NCI-H2196 (cell line): ENCODE measurements around the gene ALG1.

ENCODE experiments used
- DNase-seq: peaks from one replicate; lab custom pipeline; 2025; ENCODE audit not compliant: unreplicated experiment; lab: John Stamatoyannopoulos, UW

ALG1 gene, protein sequence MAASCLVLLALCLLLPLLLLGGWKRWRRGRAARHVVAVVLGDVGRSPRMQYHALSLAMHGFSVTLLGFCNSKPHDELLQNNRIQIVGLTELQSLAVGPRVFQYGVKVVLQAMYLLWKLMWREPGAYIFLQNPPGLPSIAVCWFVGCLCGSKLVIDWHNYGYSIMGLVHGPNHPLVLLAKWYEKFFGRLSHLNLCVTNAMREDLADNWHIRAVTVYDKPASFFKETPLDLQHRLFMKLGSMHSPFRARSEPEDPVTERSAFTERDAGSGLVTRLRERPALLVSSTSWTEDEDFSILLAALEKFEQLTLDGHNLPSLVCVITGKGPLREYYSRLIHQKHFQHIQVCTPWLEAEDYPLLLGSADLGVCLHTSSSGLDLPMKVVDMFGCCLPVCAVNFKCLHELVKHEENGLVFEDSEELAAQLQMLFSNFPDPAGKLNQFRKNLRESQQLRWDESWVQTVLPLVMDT

DNA sequence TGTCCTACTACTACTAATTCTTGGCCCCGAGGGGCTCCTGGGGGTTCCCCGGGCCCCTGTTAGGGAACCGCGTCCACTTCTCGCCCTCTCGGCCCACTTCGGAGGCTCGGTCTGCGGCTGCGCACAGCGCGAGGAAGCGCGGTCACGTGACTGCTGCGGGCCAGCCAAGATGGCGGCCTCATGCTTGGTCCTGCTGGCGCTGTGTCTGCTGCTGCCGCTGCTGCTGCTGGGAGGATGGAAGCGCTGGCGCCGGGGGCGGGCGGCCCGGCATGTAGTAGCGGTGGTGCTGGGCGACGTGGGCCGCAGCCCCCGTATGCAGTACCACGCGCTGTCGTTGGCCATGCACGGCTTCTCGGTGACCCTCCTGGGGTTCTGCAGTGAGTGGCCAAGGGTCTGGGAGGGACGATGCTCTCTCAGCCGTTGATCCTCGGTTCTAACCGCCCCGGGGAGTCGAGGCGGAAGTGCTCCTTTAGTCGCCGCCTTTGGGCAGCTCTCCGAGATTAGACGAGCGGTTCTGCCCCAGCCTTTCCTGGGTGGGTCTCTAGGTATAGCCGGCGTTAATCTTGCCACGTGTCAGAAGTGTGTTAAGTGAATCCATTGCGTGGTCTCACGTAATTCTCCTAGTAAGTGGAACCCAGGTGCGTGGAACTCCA lies at the start of gene ALG1:
Gene ALG1 (plus strand): TSS at position 163 of the 653 bp plus-strand sequence. CDS start 7 bp downstream, at position 170.
- DNase-seq: peak; percentile 94

DNA sequence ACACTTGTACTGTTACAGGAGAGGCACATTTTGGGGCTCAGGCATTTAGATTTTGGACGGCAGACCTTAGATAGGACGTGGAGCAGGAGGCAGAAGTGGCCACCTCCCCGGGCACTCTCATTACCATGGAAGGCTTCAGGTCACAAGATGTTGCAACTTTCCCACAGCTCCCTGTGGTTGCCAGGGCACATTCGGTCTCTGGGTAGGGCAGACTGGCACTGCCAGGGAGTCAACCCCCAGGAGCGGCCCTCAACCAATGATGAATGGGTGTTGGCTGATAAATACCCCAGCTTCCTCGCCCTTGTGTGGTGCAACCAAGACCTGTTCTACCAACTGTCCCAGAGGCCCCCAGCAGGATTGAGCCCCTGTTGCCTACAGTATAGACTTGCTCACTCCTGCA lies 49.1 kb upstream of the ALG1 start:
- DNase-seq: no peak

DNA sequence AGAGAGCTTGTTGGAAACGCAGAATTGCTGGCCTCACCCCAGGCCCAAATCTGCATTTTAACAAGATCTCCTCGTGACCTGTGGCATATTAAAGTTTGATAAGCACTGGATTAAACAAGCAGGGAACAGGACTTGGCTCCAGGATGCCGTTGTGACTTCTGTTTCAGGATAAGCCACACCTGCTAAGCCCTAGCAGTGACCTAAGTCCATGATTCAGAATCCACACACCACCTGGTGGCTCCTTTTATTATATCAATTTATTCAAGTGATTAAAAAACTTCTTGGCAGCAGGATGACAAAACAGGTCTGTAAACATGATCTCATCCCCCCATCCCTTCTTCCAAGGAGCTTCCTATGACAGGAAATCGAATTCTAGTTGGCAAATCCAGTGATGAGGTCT lies 47.0 kb upstream of the ALG1 start:
- DNase-seq: peak; percentile 87

DNA sequence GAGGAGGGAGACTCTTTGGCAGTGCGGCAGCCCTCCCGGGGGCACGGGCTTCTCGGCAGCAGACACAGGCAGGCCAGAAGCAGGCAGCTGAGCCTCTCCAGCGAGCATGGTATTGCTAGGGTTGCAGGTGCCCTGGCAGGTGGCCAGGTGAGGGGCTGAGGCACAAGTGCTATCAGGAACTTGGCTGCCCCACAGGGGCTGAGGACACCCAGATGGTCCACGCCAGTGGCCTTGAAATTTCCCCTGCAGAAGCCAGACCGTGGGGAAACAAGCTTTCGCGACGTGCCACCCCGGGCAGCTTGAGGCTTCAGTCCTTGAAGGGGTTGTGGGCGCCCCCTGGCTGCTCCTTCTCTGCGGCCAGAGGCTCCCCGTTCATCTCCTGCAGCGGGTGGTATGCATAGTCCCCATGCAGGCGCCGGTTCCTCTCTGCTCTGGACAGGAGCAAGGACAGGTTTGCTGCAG lies 46.4 kb upstream of the ALG1 start:
- DNase-seq: peak; percentile 17

DNA sequence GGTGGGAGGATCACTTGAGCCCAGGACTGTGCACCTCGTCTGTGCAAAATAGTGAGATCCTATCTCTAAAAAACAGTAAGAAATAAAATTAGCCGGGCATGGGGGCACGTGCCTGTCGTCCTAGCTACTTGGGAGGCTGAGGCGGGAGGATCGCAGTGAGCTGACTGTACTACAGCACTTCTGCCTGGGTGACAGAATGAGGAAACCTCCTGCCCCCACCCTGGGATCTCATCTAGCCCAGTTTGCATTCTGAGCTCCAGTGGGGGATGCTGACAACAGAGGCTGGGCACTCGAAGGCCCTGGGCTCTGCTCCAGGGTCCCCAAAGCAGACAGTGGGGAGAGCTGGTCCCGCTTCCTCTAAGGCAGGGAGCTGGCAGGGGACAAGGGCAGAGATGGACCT lies 45.0 kb upstream of the ALG1 start:
- no peak for DNase-seq

DNA sequence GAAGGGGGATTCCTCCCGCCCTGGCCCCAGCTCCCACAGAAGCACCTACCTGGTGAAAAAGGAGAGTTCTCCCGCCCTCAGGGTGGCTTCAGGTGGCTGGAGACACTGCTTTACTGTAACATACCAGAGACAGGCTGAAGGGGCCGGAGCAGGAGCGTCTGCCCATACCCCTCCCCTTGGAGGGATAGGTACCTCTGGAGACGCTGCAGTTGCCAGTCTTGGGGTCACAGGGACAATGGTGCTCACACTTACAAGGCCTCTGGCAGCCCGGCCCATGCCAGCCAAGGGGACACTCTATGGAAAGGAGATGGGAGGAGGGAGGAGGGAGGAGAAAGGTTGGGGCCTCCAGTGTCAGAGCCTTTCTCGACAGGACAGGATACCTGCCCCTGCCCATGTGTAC lies 44.6 kb upstream of the ALG1 start:
- DNase-seq: no peak

DNA sequence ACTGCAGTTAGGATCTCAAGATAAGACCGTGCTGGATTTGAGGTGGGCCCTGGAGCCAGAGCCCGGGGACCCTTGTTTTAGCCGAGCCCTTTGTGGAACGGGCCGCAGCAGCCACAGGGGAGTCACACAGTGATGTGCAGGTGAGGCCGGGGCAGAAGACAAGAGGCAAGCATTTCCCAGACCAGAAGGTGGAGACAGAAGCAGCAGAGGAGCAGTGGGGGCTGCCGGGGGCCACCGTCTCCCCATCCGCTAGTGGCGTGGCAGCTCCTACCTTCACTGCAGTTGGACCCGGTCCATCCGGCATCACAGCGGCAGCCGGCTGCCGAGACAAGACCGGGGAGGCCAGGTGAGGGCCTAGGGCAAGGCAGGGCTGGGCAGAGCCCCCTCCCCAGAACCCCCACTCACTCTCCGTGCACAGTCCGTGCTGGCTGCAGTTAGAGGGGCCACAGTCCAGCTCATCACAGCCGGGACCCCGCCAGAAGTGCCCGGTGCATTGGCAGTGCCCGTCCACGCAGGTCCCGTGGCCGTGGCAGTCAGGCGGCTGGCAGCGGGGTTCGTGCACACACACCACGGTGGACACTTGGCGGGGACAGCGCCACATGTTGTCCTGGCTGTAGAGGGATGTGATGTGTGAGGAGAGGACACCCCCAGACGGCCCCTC lies 43.9 kb upstream of the ALG1 start:
- no peak for DNase-seq

DNA sequence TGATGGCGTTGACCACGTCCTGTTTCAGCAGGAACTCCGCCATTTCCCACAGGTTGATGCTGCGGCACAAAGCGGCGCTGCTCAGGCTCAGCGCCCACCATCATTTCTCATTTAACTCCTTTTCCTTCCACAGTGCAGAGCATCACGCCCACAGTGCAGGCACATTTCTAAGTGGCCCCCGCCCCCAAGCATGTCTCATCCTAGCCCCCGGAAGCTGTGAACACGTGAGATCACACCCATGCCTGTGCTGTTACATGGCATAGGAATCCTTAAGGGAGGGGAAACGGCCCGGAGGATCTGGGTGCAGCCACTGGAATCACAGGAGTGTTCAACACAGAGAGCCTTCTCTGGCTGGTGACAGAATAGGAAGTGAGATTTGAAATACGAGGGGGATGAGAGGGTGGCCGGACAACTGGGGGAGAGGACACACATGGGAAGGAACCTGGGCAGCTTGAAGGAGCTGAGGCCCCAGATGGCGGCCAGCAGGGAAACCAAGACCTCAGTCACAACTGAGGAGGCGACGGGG lies 42.6 kb upstream of the ALG1 start:
- no peak for DNase-seq

DNA sequence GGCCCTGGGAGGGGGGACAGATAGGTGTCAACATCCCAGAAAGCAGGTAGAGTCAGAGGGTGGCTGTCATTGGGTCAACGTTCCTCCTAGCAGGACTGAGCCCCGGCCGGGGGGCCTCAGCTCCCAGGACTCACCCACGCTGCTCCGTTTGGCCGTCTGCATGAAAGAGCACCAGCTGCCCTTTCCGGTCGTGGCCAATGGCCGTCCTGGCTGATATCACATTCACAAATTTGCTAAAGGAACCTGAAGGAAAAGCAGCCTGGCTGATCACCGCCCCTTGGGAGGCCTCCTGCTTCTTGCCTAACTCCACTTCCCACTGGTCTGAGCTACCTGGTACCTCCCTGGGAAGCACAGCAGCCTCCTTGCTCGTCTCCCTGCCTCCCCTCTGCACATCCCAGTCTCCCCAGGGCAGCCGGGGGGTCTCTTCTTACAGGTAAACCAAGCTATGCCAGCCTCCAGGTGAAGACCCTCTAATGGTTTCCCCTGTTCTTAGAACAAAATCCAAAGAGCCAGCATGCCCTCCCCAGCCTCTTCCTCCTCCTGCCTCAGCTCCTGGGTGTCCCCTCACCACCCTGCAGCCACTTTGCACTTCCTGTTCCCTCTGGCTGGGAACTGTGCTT lies 41.3 kb upstream of the ALG1 start:
- DNase-seq: no peak

DNA sequence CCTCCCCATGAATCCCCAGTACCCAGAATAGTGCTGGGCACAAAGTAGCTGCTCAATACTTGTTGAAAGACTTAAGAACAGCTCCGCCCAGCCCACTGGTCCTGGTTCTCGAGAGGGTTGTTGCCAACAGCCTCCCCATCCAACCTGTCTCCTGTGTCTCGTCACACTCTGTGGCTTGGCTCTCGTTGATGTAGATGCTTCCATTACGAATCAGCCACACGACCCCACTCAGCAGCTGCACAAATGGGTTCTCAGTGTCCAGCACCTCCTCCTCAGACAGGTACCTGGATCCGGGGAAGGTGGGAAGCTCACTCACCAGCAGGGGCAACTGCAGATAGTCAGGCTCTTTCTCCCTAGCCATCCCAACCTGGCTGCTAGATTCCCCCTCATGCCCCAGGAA lies 40.0 kb upstream of the ALG1 start:
- DNase-seq: no peak

DNA sequence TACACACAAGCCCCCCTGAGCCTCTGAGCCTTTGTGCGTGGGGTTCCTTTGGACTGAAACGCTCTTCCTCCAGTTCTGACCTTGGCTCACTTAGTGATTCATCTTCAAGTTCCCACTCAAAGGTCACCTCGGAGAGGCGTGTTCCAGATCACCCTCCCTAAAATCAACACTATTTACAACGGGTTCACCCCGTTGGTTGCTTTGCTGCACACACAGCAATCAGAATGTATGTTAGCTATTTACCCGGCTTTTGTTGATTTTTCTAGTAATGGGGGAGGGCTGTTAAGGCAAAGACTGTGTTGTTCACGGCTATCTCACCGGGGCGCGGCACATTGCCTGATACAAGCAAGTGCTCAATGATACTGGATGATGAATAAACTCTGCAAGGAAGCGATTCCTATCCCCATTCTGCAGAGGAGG lies 38.9 kb upstream of the ALG1 start:
- DNase-seq: no peak

DNA sequence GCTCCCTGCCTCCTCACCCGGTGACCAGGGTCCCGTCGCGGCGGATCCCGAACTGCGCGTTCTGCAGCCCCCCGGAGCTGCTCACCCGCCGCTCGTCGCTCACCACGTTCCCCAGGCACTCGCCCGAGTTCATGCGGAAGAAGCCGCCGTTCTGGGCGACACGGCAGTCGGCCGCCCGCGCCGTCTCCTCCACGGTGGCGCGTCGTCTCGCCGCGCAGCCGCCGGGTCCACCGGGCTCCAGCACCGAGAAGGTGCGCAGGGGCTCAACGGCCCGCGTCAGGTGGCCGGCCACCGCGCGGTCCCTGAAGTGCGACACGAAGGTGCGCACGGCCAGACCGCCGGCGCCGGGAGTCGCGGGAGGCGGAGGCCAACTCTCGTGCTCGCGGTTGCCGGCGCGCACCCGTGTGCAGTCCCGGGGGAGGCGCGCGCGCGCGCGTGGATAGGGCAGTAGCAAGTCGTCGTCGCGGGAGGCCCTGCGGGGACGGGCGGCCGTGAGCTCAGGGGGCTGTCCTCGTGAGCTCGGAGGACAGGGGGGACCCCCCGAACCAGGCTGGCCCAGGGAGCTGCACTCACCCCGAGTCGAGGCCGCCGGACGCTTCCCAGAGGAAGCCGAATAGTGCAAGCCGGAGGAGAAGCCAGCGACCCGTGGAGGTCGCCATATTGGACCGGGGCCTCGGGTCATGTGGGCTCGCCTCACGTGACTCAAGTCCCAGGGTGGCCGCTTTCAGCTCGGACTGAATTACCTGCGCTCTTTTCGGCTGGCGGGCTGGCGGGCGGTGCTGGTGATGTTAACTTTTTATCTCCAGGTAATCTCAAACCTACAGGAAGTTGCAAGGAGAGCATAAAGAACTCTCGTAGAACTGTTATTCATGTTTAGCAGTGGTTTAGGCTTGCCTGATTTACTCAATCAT lies 38.1 kb upstream of the ALG1 start, which contains the start of gene NAGPA:
Gene NAGPA (minus strand): TSS at position 680 of the 911 bp plus-strand sequence. CDS start 21 bp downstream, at position 659.
- peak; percentile 90 for DNase-seq

DNA sequence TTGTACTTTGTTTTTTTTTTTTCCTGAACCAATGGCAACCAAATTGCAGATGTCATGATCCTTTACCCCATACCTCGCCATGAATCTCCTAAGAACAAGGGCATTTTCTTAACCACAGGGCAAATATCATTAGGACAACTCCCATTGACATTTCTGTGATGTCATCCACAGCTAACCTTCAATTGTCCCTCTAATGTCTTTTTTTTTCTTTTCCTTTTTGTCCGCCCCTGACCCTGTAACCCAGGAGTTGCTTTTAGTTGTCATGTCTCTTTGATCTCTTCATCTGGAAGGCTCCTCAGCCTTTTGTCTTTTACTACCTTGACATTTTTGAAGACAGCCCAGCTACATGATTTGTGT lies 37.5 kb upstream of the ALG1 start:
- no peak for DNase-seq

DNA sequence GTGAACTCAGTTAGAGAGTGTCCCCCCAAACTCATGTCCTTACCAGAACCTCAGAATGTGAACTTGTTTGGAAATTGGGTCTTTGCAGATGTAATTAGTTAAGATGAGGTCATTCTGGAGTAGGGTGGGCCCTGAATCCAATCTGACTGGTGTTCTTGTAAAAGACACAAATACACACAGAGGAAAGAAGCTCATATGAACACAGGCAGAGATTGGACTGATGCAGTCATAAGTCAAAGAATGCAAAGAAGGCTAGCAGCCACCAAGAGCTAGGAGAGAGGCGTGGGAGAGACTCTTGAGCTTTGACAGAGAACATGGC lies 35.8 kb upstream of the ALG1 start:
- no peak for DNase-seq

DNA sequence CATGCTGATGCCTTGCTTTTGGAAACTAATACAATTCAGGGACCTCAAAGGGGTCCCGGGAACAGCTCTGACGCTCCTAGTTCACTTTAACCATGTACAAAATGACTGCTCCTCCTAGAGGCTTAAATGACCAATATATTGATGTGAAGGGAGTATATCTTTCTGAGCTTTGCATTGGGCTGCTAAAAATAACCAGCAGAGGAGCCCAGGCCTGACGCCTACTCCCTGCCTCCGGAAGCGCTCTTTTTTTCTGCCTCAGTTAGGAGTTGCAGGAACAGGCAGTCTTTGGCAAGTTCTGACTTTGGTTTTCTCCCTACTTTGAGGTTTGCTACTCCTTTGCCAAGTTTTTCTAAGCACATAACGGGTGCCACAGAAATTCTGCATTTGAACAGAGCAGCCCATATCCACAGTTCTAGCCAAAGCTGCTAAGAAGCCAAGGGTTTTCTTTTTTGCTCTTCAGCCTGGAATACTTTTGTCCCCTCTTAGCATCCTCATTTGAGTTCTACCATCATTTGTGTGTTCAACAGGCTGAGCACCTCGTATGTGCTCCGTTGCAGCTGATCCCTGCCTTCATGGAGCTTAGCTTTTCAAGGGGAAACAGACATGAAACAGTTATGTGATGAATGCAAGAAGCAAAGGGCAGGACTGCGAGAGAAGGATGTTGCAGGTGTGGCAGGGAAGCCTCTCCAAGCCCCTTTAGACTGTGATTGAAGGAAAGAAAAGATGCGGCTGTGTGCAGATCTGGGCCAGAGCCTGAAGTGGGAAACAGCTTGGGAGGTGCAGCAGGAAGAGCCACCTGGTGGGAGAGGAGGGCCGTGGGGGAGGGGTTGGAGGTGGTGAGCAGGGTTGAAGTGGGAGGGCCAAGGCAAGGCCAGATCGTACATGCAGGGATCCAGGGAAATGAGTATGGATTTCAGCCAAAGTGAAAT lies 35.2 kb upstream of the ALG1 start:
- DNase-seq: no peak

DNA sequence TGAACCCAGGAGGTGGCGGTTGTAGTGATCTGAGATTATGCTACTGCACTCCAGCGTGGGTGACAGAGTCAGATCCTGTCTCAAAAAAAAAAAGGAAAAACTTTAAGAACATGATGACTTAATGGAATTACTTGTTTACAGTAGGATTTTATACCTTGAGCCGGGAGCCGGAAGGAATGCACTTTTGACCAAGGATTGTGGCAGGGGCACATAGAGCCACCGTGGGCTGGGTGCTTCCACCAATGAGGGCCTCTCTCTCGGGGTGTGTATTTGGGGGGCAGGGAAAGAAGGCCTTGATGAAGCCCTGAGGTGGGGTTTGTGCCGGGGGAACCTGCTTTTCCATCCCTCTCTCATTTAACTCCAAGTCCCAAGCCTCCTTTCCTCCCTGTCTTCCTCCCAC lies 31.2 kb upstream of the ALG1 start:
- no peak for DNase-seq

DNA sequence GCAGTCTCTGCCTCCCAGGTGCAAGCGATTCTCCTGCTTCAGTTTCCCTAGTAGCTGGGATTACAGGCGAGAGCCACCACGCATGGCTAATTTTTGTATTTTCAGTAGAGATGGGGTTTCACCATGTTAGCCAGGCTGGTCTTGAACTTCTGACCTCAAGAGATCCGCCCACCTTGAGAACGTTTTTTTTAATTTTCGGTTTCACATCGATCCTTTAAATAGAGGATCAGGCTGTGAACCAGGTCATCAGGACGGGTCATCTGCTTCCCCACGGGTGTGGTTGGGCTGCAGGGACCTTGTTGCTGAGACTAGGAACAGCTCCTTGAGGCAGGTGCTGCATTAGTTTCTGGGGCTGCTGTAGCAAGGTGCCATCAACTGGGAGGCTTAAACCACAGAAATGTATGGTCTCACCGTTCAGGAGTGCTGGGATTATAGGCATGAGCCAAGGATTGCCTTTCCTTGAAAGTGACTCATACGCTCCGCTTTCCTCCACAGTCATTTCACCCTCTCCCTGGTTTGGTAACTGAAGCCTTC lies 30.0 kb upstream of the ALG1 start:
- DNase-seq: no peak

DNA sequence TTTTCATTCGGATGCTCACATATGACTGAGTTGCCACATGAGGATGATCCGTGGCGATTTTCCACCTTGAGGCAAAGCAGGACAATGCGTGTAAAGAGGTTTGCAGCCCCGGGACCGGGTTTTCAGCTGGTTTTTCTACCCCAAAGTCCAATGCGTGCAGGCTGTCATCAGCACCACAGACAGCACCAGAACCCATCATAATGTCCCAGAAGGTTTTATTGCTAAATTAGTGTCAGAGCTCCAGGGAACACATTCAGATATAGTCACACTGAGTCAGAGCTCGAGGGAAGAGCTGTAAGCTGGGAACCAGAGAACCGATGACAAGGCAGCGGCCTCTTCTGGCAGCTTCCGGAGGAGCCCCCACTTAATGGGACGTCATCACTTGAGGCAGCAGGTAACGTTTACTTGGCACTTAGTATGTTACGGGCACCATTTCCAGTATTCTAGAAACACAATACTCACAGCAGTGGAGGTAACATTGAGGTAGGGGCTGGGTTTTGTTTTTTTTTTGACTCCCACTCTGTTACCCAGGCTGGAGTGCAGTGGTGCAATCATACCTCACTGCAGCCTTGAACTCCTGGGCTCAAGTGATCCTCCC lies 29.0 kb upstream of the ALG1 start:
- DNase-seq: no peak
